A204.1 (cell line): ENCODE measurements around the gene GALNT7.
A peak's percentile ranks its signal among the peaks of the same experiment; 100 is the strongest.

Source experiments
- FAIRE-seq: peaks from 2 replicates; lab custom pipeline; 2012; peaks lifted over from hg19 to GRCh38; lab: Jason Lieb, UNC

Gene GALNT7

DNA sequence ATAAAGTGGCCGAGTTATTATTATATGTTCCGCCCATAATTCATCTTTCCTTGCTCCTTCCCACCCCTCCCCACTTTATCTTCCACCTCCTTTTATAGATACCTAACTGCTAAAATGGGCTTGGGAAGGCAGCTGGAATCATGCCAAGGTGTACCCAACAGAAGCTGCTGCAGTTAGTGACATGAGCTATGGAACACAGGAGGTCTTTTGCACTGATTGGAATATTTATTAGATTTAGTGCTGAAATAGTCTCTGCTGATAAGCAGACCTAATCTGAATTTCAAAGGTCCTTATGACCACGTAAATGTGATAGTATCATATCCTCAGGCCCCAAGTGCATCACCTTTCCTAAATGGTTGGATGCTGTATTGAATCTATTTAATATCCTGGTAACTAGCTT, 100.7 kb downstream of the GALNT7 start:
- FAIRE-seq: no peak

DNA sequence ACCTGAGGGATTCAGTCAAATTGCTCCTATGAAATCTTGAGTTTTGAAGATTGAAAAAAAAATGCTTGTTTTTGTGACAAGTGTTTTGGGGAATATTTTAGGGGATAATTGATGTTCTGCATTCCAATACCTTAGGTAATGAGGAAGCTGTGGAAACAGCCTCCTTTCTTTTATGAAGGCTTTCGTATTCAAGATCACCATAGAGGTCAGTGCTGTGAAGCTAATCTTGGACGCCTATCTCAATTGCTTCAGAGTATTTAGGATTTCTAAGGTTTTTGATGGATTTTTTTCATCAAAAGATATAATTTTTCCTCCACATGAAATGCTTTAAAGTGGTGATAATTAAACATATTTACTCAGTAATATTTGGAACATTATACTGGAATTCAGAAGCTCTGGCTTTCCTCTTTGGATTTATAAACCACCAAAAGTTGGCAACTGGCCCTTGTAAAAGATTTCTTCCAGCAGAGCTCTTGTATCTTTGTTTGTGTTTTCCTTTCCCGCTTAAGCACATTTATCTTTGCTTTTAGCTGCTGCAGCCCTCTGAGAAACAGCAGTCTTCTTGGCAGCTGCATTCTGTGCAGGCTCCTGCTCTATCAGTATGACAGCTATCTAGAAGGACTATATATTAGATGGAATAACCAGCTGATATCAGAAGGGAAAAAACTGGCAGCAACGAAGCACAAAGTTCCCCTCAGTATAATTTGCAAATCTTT, 101.9 kb downstream of the GALNT7 start:
- FAIRE-seq: no peak

DNA sequence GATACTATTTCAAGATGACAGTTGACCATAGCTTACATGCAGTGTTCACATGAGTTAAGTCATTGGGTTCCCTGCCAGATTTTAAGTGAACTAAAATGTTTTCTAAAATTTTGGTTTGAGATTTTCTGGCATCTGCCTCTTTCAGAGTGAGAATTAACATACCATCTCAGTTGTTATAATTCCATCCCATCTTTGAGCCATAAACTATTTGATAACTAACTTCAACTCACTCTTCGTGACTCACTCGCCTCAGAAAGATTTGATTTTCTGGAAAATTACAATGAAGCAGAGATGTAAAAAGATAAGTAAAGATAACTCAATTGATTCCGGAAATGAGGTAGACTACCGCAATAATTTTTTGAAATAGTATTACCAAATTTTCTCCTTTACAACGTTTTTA, 103.7 kb downstream of the GALNT7 start:
- no peak for FAIRE-seq

DNA sequence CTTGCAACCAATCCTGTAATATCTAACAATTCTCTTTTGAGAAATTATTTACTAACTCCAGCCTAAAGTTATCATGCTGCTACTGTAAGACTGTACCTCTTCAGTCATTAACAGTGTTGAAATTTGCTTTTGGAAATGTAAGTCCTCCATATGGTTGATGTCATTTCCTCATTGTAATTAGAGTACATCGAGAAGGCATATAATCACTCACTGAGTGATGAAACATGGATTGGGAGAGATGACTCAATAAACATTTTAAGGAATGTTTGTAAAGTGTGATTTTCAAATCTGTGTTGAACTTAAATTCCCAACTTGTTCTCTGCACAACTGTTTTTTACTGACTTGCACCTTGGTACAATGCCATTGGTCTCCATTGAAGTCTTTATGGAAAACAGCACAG, 104.4 kb downstream of the GALNT7 start:
- FAIRE-seq: no peak

DNA sequence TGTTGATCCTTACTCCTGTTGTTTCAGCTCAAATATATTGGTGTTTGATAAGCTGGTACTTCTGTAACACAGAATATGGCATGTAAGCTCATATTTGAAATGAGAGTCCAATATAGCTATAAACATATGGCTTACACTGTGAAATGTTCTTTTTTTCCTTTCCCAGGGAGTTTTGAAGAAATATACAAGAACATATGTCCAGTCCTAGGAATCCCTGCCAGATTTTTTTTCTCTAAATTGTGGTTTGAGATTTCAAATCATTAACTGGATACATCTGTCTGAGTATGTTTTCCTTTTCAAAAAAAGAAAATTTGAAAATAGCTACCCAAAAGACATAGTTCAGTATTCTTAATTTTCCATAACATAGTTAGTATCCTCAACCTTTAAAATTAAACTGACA, 105.3 kb downstream of the GALNT7 start:
- FAIRE-seq: no peak

DNA sequence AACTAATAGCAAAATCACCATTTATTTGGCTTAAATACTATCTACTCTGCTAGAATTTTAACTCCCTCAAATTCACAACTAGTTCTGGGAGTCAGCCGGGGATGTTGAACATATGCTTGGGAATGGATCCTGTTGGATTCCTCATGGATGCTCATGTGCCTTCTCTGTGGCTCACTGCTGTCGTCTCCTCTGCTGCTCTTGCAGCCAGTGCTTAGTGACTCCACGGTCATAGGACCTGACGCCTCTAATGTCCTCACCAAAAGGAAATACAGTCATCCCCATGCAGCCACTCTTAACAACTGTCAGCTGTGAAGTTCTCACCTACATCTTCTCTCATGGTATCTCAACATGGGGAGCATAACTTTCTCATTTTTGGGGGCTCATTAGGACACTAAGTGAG, 106.1 kb downstream of the GALNT7 start:
- no peak for FAIRE-seq

DNA sequence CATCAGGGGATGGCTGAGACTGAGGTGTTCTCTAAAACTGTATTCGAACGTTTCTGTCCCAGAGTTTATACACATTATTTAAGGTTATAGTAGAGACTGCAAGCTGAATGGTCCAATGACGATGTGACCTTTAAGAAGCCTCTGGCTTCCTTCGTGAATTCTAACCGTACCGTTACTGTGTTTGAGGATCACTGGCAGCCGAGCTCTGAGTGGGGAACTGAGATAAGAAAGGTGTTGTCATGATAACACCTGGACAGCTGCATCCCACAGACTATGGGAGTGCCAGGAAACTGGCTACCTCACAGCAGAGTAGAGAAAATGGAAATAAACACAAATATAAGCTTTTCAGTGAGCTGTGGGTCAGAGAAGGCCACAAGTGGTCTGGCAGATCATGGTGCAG, 106.5 kb downstream of the GALNT7 start:
- FAIRE-seq: no peak

DNA sequence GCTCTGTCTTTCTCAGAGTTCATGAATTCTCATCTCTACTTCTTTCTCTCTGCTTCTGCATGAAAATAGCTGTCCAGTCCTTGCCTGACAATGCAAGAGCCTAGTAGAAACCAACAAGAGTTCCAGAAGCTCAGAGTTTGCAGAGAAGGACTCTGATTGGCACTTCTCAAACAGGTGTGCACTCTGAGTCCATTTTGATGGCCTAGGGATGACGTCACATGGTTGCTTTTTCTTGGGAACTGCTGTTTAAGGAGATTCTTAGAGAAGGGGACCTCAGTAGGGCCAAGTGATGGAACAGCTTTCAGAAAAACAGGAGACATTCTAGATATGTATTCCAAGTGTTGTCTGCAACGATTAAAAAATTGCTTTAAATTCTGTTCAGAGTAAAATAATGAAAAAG, 108.7 kb downstream of the GALNT7 start:
- no peak for FAIRE-seq

DNA sequence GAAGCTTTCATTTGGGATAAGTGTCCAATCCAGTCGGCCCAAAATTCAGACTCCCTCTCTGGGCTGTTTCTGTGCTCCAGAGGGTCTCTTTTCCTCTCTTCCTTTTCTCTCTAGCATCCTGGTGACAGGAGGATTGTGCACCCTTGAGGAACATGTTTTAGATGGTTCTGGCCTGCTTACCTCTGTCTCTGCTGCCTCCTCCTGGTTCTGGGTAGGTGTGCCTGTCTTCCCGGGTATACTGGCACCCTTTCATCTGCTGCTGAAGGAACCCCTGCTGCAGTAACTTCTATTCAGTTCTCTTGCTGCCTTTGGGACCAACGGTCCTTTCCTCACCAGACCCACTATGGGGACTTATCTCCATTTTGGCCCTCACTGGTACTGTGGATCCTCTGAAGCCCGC, 112.4 kb downstream of the GALNT7 start:
- FAIRE-seq: no peak

DNA sequence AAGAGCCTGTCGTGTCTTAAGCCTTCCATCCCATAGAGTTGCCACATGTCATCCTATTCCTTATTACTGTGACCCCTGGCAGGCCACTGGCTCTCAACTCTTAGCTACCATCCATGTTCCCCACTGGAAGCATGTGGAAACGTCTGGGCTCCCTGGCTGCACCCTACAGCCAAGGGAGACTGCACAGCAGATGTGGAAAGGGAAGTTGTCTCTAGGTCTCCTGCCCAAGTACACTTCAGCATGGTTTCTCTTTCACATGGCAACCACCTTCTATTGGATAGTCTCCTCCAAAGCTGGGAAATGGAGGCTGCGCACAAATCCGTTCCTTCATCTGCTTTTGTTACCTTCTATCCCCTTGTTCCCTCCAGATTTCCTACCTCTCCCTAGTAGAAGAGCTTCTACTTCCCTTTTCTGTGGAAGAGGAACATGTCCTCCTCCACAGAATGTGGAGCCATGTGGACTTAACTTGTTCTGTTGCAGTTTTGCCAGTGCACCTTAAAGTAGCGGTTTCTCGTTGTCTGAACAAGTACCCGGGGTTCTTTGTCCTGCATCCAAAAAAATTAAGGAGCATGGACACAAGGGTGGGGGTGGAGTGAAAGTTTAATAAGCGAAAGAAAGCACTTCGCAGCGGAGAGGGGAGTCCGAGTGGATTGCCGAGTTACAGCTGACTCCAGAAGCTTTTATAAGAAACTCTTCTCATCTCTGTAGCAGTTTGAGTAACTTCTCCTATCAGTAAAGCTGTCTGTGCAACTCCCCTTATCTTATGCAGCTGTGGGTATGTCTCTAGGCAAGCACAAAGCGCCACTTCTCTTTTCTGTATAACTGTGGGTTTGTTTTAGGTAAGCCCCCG, 113.0 kb downstream of the GALNT7 start:
- no peak for FAIRE-seq

DNA sequence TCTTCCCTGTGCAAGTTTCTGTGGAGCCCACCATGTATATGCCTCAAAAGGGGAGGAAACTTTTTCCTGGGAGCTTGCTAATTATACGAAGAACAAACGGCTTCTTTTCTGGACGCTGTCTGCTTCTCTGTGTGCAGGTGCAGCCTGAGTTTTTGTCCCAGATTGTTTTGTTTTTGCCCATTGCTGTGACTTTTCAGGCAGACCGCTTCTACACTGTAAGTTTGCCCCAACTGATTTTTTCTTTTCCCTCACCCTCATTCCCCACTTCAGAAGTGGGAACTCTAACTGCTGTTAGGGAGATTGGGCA, 113.6 kb downstream of the GALNT7 start:
- no peak for FAIRE-seq

DNA sequence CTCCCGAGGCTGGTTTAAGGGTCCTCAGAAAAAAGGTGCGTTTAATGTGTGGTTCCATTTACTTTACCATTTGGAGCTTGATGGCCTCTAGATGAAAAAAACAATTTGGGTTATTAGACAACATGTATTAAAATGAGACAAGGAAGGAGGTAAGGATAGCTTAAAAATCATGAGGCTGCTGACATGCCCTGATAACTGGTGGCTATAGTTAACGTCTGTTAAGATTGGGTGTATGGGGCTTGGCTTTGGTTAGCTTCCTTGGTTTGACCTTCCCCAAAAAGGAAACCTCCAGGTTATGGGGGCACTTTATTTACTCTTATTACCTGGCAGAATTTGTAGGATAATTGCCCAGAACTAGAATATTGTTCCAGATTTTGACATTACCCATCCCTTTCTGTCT, 114.0 kb downstream of the GALNT7 start:
- no peak for FAIRE-seq

DNA sequence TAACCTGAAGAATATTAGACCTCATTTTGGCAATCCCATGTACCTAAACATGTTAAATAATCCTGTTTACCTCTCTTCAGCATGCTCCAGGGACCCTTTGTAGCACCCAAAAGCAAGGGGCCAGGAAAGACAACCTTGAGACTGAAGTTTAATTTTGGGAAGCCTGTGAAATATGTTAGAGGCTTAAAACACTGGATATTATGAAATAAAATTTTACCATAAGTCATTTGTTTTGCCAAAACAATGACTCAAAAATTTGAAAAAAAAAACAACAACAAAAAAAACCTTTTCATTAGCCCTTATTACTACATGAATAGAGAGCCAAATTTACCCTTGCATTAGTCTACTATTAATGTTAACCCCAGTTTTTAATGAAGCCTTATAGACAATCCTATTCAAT, 115.9 kb downstream of the GALNT7 start:
- FAIRE-seq: no peak

DNA sequence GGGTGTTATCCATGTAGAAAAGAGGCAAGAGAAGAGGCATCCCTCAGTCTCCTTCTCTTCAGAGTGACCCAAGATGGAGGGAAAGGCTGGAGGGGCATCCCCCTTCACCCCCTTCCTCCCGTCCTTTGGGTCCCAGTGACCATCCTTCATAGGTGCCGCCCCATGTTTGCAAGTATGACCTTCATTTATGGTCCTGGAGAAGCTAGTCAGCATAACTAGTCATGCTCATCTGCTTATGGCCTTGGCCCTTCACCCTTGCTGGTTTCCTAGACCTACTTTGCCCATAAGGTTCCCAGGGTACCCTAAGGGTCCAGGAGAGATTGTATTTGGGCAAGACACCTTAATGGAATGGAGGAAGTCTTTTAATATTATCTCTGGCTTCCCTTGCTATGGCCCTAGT, 118.9 kb downstream of the GALNT7 start:
- no peak for FAIRE-seq

DNA sequence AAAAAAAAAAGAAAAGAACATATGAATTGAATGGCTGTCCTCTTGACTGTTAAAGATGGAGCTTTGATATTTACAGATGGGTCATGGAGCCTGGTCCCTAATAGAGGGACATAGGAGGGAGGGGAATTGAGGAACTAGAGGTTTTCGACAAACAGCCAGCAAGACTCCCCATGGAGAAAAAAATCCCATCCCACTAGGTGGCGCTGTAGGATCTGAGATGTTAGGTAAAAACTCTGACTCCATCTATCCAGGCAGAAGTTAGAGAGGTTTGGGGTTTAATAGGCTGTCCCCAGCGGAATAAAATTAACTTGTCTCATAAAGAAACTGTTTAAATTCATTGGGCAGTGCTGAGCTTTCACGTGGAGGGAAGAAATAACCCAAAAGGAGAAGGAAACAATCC, 119.7 kb downstream of the GALNT7 start:
- FAIRE-seq: no peak

DNA sequence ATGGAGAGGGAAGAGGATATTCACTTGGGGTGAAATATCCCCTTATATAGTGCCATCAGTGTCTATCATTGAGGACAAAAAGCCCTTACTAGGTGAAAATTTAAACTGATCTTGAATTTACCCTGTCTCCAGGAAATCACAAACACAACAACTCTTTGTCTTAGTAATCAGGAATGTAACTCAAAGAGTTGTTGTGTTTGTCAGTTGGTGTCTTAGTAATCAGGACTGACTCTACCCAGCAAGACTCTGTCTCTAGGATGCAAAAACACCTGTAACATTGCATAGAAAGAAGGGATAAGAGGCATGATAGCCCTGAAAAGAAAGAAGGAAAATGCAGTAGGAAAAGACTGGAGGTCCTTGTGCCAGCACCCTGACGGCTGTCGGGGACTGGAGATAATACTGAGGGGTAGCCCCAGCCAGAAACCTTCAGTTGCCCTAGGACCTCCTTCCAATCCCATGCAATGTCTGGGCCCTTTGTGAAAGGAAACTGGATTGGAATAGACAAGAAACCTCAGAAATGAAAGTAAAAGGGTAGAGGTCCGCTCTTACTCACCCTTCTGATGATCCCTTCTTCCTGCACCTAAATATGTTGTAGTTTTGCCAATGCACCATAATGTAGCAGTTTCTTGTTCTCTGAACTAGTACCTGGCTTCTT, 120.2 kb downstream of the GALNT7 start:
- FAIRE-seq: no peak

DNA sequence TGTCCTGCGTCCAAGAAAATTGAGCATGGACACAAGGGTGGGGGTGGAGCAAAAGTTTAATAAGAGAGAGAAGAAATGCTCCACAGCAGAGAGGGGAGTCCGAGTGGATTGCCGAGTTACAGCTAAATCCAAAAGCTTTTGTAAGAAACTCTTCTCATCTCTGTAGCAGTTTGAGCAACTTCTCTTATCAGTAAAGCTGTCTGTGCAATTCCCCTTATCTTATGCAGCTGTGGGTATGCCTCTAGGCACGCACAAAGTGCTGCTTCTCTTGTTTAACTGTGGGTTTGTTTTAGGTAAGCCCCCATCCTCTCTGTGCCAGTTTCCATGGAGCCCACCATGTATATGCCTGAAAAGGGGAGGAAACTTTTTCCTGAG, 120.7 kb downstream of the GALNT7 start:
- FAIRE-seq: no peak

DNA sequence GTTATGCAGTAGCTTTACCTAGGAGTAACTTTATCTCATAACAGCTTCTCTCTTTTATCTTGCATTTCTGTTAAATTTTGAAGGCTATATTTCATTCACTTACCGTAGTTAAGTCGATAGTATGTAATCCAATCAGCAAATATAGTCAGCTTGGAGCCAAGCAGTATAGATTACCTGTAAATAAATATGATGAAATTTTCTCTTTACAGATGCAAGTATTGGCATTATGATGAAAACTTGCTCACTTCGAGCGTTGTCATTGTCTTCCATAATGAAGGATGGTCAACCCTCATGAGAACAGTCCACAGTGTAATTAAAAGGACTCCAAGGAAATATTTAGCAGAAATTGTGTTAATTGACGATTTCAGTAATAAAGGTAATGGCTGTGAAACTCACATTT, 123.3 kb downstream of the GALNT7 start:
- no peak for FAIRE-seq

DNA sequence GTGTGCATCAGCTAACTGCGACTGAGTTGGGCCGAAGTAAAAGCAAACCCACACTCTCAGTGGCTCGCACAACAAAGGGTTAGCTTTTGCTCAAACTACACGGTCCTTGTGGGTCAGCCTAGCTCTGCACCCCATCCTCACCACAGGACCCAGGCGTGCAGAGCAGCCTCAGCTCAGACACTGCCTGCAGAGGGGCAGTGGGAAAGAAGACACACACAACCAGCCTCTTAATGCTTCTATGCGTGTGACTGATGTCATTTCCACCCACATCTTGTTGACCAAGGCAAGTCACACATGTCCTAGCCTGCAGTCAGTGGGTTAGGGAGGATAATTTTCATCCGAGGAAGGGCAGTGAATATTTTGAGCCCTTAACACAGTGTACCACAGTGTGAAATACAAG, 125.1 kb downstream of the GALNT7 start:
- FAIRE-seq: no peak

DNA sequence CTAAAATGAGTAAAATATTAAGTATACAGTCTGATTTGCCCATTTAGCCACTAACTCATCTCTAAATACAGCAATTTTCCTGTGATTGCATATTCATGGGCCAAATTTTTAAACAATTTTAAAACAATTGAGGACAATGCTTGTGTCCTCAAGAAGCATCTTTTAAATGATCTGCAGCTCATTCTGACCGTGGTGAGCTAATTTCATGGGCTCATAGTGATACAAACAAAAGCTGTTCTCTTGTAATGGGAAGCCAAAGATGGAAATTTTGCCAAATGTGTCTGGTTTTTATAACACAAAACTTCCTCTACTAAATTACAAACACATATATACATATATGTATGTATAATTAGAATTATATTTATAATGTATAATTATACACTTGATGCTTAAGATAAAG, 125.8 kb downstream of the GALNT7 start:
- FAIRE-seq: no peak

DNA sequence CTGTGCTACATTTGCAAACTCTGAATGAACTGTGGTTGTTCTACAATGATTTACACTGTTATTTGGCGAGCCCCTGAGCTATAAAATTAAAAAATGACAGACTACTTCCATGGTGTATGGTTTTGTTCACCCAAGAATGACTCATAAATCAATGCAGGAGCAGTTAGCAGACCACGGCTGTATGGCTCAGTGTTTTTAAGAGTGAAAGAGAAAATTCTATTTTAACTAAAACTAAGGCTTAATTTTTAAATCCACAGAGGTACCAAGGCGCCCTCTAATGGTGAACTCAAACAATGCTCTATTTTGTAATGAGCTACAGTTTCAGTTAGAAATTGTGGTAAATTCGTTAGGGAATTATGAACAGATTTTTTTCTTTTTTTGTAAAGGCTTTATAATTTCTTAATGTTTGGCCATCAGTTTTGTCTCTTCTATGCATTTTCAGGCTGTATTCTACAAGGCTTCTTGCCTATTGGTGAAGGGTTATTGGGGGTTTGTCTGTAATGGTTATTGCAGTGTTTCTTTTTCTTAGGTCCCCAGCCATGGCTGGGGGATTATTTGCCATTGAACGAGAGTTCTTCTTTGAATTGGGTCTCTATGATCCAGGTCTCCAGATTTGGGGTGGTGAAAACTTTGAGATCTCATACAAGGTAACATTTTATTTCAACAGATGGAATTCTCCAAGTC, 133.0 kb downstream of the GALNT7 start:
- peak; percentile 96 for FAIRE-seq

DNA sequence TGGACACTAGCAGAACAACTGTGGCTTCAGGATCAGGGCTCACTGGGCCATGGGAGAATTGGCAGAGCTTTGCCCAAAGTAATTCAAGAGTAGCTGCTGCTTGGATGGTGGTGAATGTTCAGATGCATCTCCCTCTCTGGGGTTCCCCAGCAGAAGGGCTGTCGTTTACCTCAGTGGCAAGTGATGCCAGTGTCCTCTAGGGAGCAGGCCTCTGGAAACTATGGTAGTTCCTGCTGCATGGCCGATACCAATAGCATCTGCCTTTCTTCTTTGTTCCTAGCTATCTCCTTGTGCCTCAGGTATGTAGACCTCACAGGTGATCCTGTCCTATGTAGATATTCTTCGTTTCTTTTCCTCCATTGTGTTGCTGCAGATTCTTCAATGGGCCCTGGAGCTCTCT, 139.2 kb downstream of the GALNT7 start:
- FAIRE-seq: no peak

DNA sequence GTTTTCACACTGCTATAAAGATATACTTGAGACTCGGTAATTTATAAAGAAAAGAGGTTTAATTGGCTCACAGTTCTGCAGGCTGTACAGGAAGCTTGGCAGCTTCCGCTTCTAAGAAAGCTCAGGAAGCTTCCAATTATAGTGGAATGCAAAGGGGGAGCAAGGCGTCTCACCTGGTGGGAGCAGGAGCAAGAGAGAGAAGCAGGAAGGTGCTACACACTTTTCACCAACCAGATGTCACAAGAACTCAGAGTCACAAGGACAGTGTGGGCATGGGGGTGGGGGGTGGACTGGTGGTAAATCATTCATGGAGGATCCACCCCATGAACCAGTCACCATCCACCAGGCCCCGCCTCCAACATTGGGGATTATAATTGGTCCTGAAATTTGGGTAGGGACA, 142.8 kb downstream of the GALNT7 start:
- no peak for FAIRE-seq
